Keratinocyte (primary cell): Measurements from ENCODE around the gene KLHL1. TPM values are rescaled to one million over a fixed set of nuclear protein-coding genes. Genes with fewer than 3 reads are reported as not detected.

Source experiments
- DNase-seq: peaks from one replicate; pipeline ENCODE4 v3.0.0-alpha.2; 2011; ENCODE audit warnings: low read depth, missing footprints, low spot score
- FAIRE-seq: peaks from 2 replicates; lab custom pipeline; 2011; peaks lifted over from hg19 to GRCh38; lab: Jason Lieb, UNC
- H2AFZ ChIP-seq: 2 replicates; pipeline ENCODE4 v1.6.0; 2012; ENCODE audit warnings: low read length, control low read depth, inconsistent platforms; ENCODE audit not compliant: control insufficient read depth
- H3K27ac ChIP-seq: 2 replicates; pipeline ENCODE4 v1.5.1; 2011; ENCODE audit warnings: low read length; ENCODE audit not compliant: control insufficient read depth, insufficient read depth
- H3K27me3 ChIP-seq: 3 replicates; pipeline ENCODE4 v1.6.0; 2011; ENCODE audit warnings: low read length; ENCODE audit not compliant: control insufficient read depth, insufficient read depth; ENCODE audit errors: extremely low read depth
- H3K36me3 ChIP-seq, 2 experiments: 2 replicates in 1 of 2; 3 replicates in 1 of 2; pipeline ENCODE4 v1.5.1; 2011; ENCODE audit warnings: low read length in 2 of 2, mild to moderate bottlenecking in 1 of 2; ENCODE audit not compliant: control insufficient read depth in 2 of 2, insufficient read depth in 2 of 2; ENCODE audit errors: extremely low read depth in 1 of 2
- H3K4me1 ChIP-seq: 3 replicates; pipeline ENCODE4 v1.5.1; 2011; ENCODE audit warnings: low read length; ENCODE audit not compliant: control insufficient read depth, insufficient read depth; ENCODE audit errors: extremely low read depth
- H3K4me2 ChIP-seq: 3 replicates; pipeline ENCODE4 v1.6.0; 2011; ENCODE audit warnings: low read depth, low read length; ENCODE audit not compliant: control insufficient read depth, insufficient read depth; ENCODE audit errors: extremely low read depth
- H3K4me3 ChIP-seq, 3 experiments: fragments of 200-600 bp in 1 of 3; sonication (generic) in 1 of 3; 2 replicates in 2 of 3; 3 replicates in 1 of 3; pipeline ENCODE4 v1.5.1; 2011 to 2016; ENCODE audit warnings: low read length in 3 of 3, mild to moderate bottlenecking in 3 of 3, control low read depth in 2 of 3, inconsistent platforms in 1 of 3, low read depth in 1 of 3, mixed read lengths in 1 of 3, mixed run types in 1 of 3, moderate library complexity in 1 of 3; ENCODE audit not compliant: control insufficient read depth in 2 of 3, insufficient read depth in 2 of 3; ENCODE audit errors: extremely low read depth in 1 of 3
- H3K79me2 ChIP-seq: 2 replicates; pipeline ENCODE4 v1.6.0; 2012; ENCODE audit warnings: low read length; ENCODE audit not compliant: control insufficient read depth, insufficient read depth
- H3K9ac ChIP-seq: 3 replicates; pipeline ENCODE4 v1.6.0; 2011; ENCODE audit warnings: low read length; ENCODE audit not compliant: control insufficient read depth, insufficient read depth; ENCODE audit errors: extremely low read depth
- H3K9me1 ChIP-seq: 3 replicates; pipeline ENCODE4 v1.6.0; 2011; ENCODE audit warnings: low read length; ENCODE audit not compliant: control insufficient read depth, insufficient read depth; ENCODE audit errors: extremely low read depth
- H3K9me3 ChIP-seq: 2 replicates; pipeline ENCODE4 v1.5.1; 2012; ENCODE audit warnings: low read depth, low read length; ENCODE audit not compliant: control insufficient read depth
- H4K20me1 ChIP-seq: 3 replicates; pipeline ENCODE4 v1.6.0; 2011; ENCODE audit warnings: low read length; ENCODE audit not compliant: control insufficient read depth, insufficient read depth; ENCODE audit errors: extremely low read depth
- EZH2 ChIP-seq: IDR thresholded peaks from one replicate; pipeline ENCODE4 v1.6.1; 2012; ENCODE audit warnings: inconsistent platforms, mild to moderate bottlenecking, low read length, moderate library complexity
- dilution Hi-C: fragments of 300-500 bp; cut with MboI; formaldehyde crosslinking; loops from one replicate; pipeline ENCODE4 v1.7.0; 2020; ENCODE audit warnings: low sequenced_read_pairs; ENCODE audit not compliant: extremely low pct_ligation_motif_present
- polyA plus RNA-seq, 5 experiments: library from polyadenylated mRNA; depleted of rRNA in 3 of 5; stranded (reverse) in 3 of 5; stranded (forward) in 1 of 5; unstranded in 1 of 5; fragments of >200 nt; gene quantifications; 1 replicate in 1 of 5; 2 replicates in 3 of 5; 3 replicates in 1 of 5; pipeline versions ENCODE4 v1.2.1 to v1.2.3, GENCODE V29; 2011 to 2012; ENCODE audit warnings: missing spikeins in 2 of 5, low read depth in 1 of 5, low replicate concordance in 1 of 5
- TF ChIP-seq, protein P1 (sequence below), 3 experiments: IDR thresholded peaks in 1 of 3; conservative IDR thresholded peaks in 1 of 3; optimal IDR thresholded peaks in 1 of 3; 2 replicates in 2 of 3; 3 replicates in 1 of 3; pipeline versions ENCODE3 to v1.5.1; 2011; ENCODE audit warnings: low read length in 3 of 3, mild to moderate bottlenecking in 3 of 3, moderate library complexity in 2 of 3, control low read depth in 1 of 3, inconsistent platforms in 1 of 3; ENCODE audit not compliant: insufficient read depth in 2 of 3; ENCODE audit errors: extremely low read depth in 1 of 3

The KLHL1 gene
- polyA plus RNA-seq, 1 donor (not counting 4 experiments of a cell fraction or from before 2014, with no cell fraction given), result not detected

- no peaks in the 10 kb centered on the region for H4K20me1 ChIP-seq
- dilution Hi-C loops, result no loop called here
- no peak overlapping the region for H3K9ac ChIP-seq
Measured at GRCh38 chr13:70042193-70042592, 66.1 kb downstream of the KLHL1 start.

GRCh38 chr13:70034286-70034685, 74.0 kb downstream of the KLHL1 start:
- Histone ChIP-seq H2AFZ (no peak overlapping the region), H4K20me1 (no peaks in the 10 kb centered on the region), H3K27ac (no peak overlapping the region), H3K4me3 (no peak overlapping the region), H3K9me1 (no peaks in the 10 kb centered on the region), H3K79me2 (no peaks in the 10 kb centered on the region), H3K9ac (no peak overlapping the region), H3K36me3 (no peaks in the 10 kb centered on the region), H3K9me3 (no peaks in the 10 kb centered on the region), H3K4me1 (no peaks in the 10 kb centered on the region), H3K27me3 (no peaks in the 10 kb centered on the region), H3K4me2 (no peak overlapping the region)
- DNase-seq (no peak), FAIRE-seq (no peak)
- TF ChIP-seq, protein P1, sequence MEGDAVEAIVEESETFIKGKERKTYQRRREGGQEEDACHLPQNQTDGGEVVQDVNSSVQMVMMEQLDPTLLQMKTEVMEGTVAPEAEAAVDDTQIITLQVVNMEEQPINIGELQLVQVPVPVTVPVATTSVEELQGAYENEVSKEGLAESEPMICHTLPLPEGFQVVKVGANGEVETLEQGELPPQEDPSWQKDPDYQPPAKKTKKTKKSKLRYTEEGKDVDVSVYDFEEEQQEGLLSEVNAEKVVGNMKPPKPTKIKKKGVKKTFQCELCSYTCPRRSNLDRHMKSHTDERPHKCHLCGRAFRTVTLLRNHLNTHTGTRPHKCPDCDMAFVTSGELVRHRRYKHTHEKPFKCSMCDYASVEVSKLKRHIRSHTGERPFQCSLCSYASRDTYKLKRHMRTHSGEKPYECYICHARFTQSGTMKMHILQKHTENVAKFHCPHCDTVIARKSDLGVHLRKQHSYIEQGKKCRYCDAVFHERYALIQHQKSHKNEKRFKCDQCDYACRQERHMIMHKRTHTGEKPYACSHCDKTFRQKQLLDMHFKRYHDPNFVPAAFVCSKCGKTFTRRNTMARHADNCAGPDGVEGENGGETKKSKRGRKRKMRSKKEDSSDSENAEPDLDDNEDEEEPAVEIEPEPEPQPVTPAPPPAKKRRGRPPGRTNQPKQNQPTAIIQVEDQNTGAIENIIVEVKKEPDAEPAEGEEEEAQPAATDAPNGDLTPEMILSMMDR (optimal IDR thresholded peaks at IDR 0.05 in 1 of 3, IDR thresholded peaks at IDR 0.05 in 1 of 3, conservative IDR thresholded peaks at IDR 0.05 in 1 of 3; ENCODE audit: extremely low read depth in 1 of 3, insufficient read depth in 2 of 3, low read length in 3 of 3), result no peak
- no peak for TF ChIP-seq EZH2
- dilution Hi-C loops, result no loop called here

More at GRCh38 chr13:70042193-70042592, 66.1 kb downstream of the KLHL1 start:
- Histone ChIP-seq H3K4me3 (no peak overlapping the region), H3K9me1 (no peaks in the 10 kb centered on the region), H3K4me1 (no peaks in the 10 kb centered on the region), H3K79me2 (no peaks in the 10 kb centered on the region), H2AFZ (no peak overlapping the region), H3K9me3 (peaks cover 3% of the 10 kb centered on the region), H3K36me3 (no peaks in the 10 kb centered on the region), H3K27ac (no peak overlapping the region), H3K27me3 (no peaks in the 10 kb centered on the region), H3K4me2 (no peak overlapping the region)
- no peak for FAIRE-seq
- TF ChIP-seq, protein P1 (optimal IDR thresholded peaks at IDR 0.05 in 1 of 3, IDR thresholded peaks at IDR 0.05 in 1 of 3, conservative IDR thresholded peaks at IDR 0.05 in 1 of 3; ENCODE audit: extremely low read depth in 1 of 3, insufficient read depth in 2 of 3, low read length in 3 of 3), result no peak
- no peak for TF ChIP-seq EZH2
- DNase-seq, result no peak
